OCI-LY7 (cell line): ENCODE measurements around the gene NTM. TPM values are rescaled to one million over a fixed set of nuclear protein-coding genes. Genes with fewer than 3 reads are reported as not detected.

ENCODE experiments used
- BruUV-seq: library from RNA; stranded (reverse); fragments of 400-500 nt; replicated peaks from 2 replicates; lab custom pipeline; 2021; lab: Mats Ljungman, UMichigan
- CTCF ChIA-PET: fragments of 300-600 bp; sonication (Branson Sonifier 250); formaldehyde crosslinking; loops from one replicate; lab custom pipeline; 2022; ENCODE audit warnings: antibody characterized with exemption; ENCODE audit not compliant: unreplicated experiment; lab: Charles Lee
- POLR2A ChIA-PET: fragments of 300-600 bp; sonication (Branson Sonifier 250); formaldehyde crosslinking; loops from one replicate; lab custom pipeline; 2022; ENCODE audit warnings: antibody characterized with exemption; lab: Charles Lee
- DNase-seq: peaks from one replicate; pipeline ENCODE4 v3.0.0-alpha.2; 2015; ENCODE audit warnings: low spot score
- H2AFZ ChIP-seq: fragments of 200-600 bp; sonication (generic), shearing (Covaris generic); 2 replicates; pipeline ENCODE4 v1.6.1; 2014; ENCODE audit warnings: mild to moderate bottlenecking, antibody characterized with exemption, low read length, moderate library complexity
- H3K27ac ChIP-seq: fragments of 200-600 bp; sonication (generic); 2 replicates; pipeline ENCODE4 v1.5.1; 2014; ENCODE audit warnings: mixed run types, low read depth, mild to moderate bottlenecking, moderate library complexity, low read length, inconsistent platforms; ENCODE audit not compliant: poor library complexity, severe bottlenecking
- H3K36me3 ChIP-seq: fragments of 200-600 bp; sonication (generic); 2 replicates; pipeline ENCODE4 v1.6.1; 2014; ENCODE audit warnings: mild to moderate bottlenecking, antibody characterized with exemption, low read length, moderate library complexity, mixed read lengths; ENCODE audit not compliant: insufficient read depth
- H3K4me1 ChIP-seq: fragments of 200-600 bp; sonication (generic); 2 replicates; pipeline ENCODE4 v1.5.1; 2014; ENCODE audit warnings: mild to moderate bottlenecking, low read length; ENCODE audit not compliant: insufficient read depth, poor library complexity, severe bottlenecking
- H3K4me2 ChIP-seq: fragments of 200-600 bp; sonication (generic); 2 replicates; pipeline ENCODE4 v1.6.1; 2014; ENCODE audit warnings: mild to moderate bottlenecking, low read length
- H3K4me3 ChIP-seq: fragments of 200-600 bp; sonication (generic); 2 replicates; pipeline ENCODE4 v1.5.1; 2014; ENCODE audit warnings: mild to moderate bottlenecking, low read depth, low read length; ENCODE audit not compliant: poor library complexity, severe bottlenecking
- H3K79me2 ChIP-seq: fragments of 200-600 bp; sonication (generic); 2 replicates; pipeline ENCODE4 v1.6.1; 2016; ENCODE audit warnings: low read depth, mild to moderate bottlenecking, low read length, moderate library complexity, mixed read lengths; ENCODE audit not compliant: insufficient read depth
- H3K9me2 ChIP-seq: fragments of 200-600 bp; sonication (generic); 2 replicates; pipeline ENCODE4 v1.6.1; 2016; ENCODE audit warnings: mild to moderate bottlenecking, low read length, mixed read lengths; ENCODE audit not compliant: insufficient read depth
- H3K9me3 ChIP-seq: fragments of 200-600 bp; sonication (generic); 2 replicates; pipeline ENCODE4 v1.6.1; 2014; ENCODE audit warnings: mild to moderate bottlenecking, mixed run types, low read length, mixed read lengths
- H4K20me1 ChIP-seq: fragments of 200-600 bp; sonication (generic); 2 replicates; pipeline ENCODE4 v1.6.1; 2014; ENCODE audit warnings: mild to moderate bottlenecking, antibody characterized with exemption, low read length, moderate library complexity, mixed read lengths; ENCODE audit not compliant: insufficient read depth
- EZH2phosphoT487 ChIP-seq: fragments of 200-600 bp; sonication (generic); IDR thresholded peaks from 2 replicates; pipeline ENCODE4 v1.6.1; 2018; ENCODE audit warnings: low read depth, borderline replicate concordance, mild to moderate bottlenecking, mixed run types, antibody characterized with exemption, low read length, moderate library complexity, mixed read lengths
- intact Hi-C: fragments of 100-400 bp; cut with micrococcal nuclease; formaldehyde crosslinking; loops from one replicate; pipeline ENCODE4 v1.10.0; 2022; ENCODE audit not compliant: unreplicated experiment
- total RNA-seq, 2 experiments: library from RNA; depleted of rRNA in 1 of 2; stranded (reverse); fragments of >200 nt in 1 of 2; shearing (Covaris generic) in 1 of 2; gene quantifications; 2 replicates each; pipeline ENCODE4 v1.2.3, GENCODE V29; 2014 to 2022
- TF ChIP-seq, protein P1 (sequence below): fragments of 200-600 bp; sonication (generic); conservative IDR thresholded peaks from 2 replicates; pipeline ENCODE4 v1.5.1; 2014; ENCODE audit warnings: mild to moderate bottlenecking, antibody characterized with exemption, low read length, moderate library complexity, mixed read lengths

Gene NTM
- total RNA-seq, 2 experiments from 2014 or later, result not detected

DNA sequence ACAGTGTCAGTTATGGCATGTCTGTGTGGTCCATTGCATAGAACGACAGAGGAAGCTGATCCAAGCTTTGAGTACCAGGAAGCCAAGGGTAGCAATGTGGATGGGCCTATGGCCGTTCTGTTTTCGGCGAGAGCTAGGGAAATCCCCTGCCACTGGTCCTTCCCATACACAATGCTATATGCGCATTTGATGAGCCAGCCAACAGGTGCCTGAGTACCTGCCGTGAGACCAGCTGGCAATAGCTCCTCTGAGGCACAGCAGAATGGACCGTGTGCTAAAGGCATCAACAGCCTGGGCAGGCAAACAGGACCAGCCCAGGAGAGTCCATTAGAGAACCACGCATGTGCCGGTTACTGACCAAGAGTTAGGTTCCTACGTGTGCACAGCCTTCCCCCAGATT, 753.0 kb downstream of the NTM start:
- Histone ChIP-seq H3K4me3 (no peak overlapping the region), H3K79me2 (no peaks in the 10 kb centered on the region), H3K36me3 (no peaks in the 10 kb centered on the region), H2AFZ (no peak overlapping the region), H3K4me1 (no peaks in the 10 kb centered on the region), H3K9me2 (no peaks in the 10 kb centered on the region), H4K20me1 (no peaks in the 10 kb centered on the region), H3K9me3 (no peaks in the 10 kb centered on the region), H3K27ac (no peak overlapping the region), H3K4me2 (no peak overlapping the region)
- intact Hi-C loops, result no loop called here
- TF ChIP-seq, protein P1, sequence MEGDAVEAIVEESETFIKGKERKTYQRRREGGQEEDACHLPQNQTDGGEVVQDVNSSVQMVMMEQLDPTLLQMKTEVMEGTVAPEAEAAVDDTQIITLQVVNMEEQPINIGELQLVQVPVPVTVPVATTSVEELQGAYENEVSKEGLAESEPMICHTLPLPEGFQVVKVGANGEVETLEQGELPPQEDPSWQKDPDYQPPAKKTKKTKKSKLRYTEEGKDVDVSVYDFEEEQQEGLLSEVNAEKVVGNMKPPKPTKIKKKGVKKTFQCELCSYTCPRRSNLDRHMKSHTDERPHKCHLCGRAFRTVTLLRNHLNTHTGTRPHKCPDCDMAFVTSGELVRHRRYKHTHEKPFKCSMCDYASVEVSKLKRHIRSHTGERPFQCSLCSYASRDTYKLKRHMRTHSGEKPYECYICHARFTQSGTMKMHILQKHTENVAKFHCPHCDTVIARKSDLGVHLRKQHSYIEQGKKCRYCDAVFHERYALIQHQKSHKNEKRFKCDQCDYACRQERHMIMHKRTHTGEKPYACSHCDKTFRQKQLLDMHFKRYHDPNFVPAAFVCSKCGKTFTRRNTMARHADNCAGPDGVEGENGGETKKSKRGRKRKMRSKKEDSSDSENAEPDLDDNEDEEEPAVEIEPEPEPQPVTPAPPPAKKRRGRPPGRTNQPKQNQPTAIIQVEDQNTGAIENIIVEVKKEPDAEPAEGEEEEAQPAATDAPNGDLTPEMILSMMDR, result no peak
- TF ChIP-seq EZH2phosphoT487, result no peak
- DNase-seq, result no peak
- ChIA-PET POLR2A (no interaction called here), CTCF (no interaction called here)
- BruUV-seq, result no TSS peak

DNA sequence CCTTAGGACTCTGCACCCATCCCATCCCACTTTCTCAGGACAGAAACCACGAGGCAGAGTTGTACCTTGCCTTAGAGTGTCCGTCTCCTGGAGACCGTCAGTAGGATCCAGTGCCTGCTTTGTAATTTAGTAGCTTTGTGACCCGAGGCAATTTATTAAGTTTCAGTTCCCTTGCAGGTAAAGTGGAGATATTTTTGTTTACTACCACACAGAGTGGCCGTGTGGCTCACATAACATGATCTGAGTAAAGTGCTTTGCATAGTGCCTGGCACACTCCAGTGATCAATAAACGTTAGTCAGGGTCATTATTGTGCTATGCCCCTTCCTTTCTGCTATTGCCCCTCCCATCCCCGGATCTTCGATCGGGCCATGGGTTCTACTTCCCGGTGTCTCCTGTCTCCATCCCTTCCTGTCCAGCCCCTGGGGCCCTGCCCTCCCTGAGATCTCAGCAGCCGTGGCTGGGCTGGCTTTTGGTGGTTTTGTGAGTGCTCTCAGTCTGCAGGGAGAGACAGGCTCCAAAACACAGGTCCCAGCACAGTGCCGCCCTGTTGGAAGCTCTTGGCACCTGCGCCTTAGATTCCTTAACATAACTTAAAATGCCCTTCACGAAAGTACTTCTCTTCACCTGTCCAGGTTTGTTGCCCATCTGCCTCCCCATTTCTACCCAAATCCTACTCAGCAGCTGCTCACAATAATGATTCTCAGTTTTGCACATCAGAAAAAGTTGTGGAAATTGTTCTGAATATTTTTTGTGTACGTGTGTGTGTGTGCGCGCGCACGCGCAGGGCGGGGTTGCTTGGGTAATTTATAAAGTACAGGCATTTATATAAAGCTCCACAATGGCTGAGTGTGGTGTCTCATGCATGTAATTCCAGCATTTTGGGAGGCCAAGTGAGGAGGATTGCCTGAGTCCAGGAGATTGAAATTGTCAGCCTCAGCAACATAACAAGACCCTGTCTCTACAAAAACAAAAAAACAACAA, 753.7 kb downstream of the NTM start:
- POLR2A ChIA-PET, result no interaction called here
- H3K4me2 ChIP-seq, result no peak overlapping the region
- CTCF ChIA-PET, result no interaction called here
- no peak for DNase-seq
- H3K9me3 ChIP-seq, result no peaks in the 10 kb centered on the region
- H3K4me1 ChIP-seq, result no peaks in the 10 kb centered on the region
- BruUV-seq, result no TSS peak
- H2AFZ ChIP-seq, result no peak overlapping the region
- no peaks in the 10 kb centered on the region for H3K36me3 ChIP-seq
- no peak overlapping the region for H3K27ac ChIP-seq
- H3K4me3 ChIP-seq, result no peak overlapping the region
- no peaks in the 10 kb centered on the region for H3K79me2 ChIP-seq
- H4K20me1 ChIP-seq, result no peaks in the 10 kb centered on the region
- H3K9me2 ChIP-seq, result no peaks in the 10 kb centered on the region
- no peak for TF ChIP-seq EZH2phosphoT487
- TF ChIP-seq, protein P1, result no peak; the same call in 1 of the 2 replicates
- intact Hi-C loops, result no loop called here
